Muscle layer of colon (tissue), 2 donors: ENCODE data around the gene SPECC1L.
A peak's percentile ranks its signal among the peaks of the same experiment; 100 is the strongest.
"Not testable (repeated sequence)": the region's sequence is repeated elsewhere in the genome, so short reads cannot be mapped to it uniquely, and the experiment has no call there.

ENCODE experiments used
- H3K27ac ChIP-seq: one replicate; pipeline ENCODE4 v1.7.0; 2013; ENCODE audit warnings: low read depth, mild to moderate bottlenecking, low read length, moderate library complexity
- H3K27me3 ChIP-seq, 2 donors: one replicate each; pipeline ENCODE4 v1.7.0; 2013; ENCODE audit warnings: low read length in 2 of 2, mild to moderate bottlenecking in 2 of 2; ENCODE audit not compliant: insufficient read depth in 2 of 2, control insufficient read depth in 1 of 2
- H3K36me3 ChIP-seq: one replicate; pipeline ENCODE4 v1.7.0; 2013; ENCODE audit warnings: mild to moderate bottlenecking, low read length; ENCODE audit not compliant: insufficient read depth
- H3K4me1 ChIP-seq: one replicate; pipeline ENCODE4 v1.7.0; 2013; ENCODE audit warnings: mild to moderate bottlenecking, low read length; ENCODE audit not compliant: insufficient read depth
- H3K4me3 ChIP-seq, 2 donors: one replicate each; pipeline ENCODE4 v1.7.0; 2013; ENCODE audit warnings: low read length in 2 of 2, low read depth in 1 of 2, mild to moderate bottlenecking in 1 of 2, moderate library complexity in 1 of 2
- H3K9ac ChIP-seq: one replicate; pipeline ENCODE4 v1.7.0; 2013; ENCODE audit warnings: low read length
- H3K9me3 ChIP-seq: one replicate; pipeline ENCODE4 v1.7.0; 2013; ENCODE audit warnings: mild to moderate bottlenecking, low read length
- donor health status: abdominal sarcoma.
- donor health status: Adenocarcinoma of cecum.

The SPECC1L gene

DNA sequence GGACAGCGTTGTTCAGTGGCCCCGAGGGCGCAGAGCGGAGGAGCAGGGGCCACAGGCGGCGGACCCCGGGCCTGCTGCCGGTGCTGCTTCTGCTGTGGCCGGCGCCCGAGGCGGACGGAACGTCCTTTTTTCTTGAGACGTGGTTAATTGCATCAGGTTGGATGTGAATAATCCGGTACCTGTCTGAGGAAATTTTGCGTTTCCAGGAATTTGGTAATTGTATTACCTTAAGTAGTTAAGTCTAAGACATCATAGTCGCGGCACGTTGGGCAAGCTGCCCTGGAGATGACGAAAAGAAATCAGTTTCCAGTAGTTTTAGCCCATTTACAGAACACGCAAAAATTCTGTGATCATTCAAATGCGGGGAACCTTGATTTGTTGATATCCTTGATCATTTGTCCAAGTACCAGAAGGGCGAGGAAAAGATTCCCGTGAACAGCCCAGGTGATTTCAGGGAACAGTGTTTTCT, 789 bp downstream of the SPECC1L start:
- Histone ChIP-seq H3K27ac (peak overlapping the region; percentile 88), H3K4me1 (peaks cover 19% of the 10 kb centered on the region), H3K27me3 (no peaks in the 10 kb centered on the region), H3K9me3 (no peaks in the 10 kb centered on the region), H3K36me3 (no peaks in the 10 kb centered on the region), H3K9ac (peak overlapping the region; percentile 90), H3K4me3 (peak overlapping the region; percentile 85 to 86)

DNA sequence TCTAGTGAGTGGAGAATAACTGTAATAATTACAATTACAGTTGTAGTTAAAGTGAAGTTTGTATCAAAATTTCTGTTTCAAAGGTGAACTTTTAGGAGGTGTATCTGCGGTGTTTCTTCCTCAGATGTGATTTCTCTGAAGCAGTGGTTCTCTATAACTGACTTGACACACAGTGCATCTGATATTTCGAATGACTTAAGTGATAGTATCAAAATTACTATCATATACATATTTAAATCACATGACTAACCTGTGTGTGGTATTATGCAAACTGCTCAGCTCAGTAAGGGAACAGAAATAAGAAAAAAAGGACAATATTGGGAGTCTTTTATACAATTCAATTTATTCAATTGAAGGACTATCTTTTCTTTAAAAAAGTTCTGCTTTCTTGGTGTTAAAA, 2.4 kb downstream of the SPECC1L start:
- not testable (repeated sequence) for H3K27me3 ChIP-seq, H3K4me3 ChIP-seq, H3K9ac ChIP-seq, H3K9me3 ChIP-seq, H3K36me3 ChIP-seq, H3K27ac ChIP-seq
- H3K4me1 ChIP-seq = peaks cover 19% of the 10 kb centered on the region

DNA sequence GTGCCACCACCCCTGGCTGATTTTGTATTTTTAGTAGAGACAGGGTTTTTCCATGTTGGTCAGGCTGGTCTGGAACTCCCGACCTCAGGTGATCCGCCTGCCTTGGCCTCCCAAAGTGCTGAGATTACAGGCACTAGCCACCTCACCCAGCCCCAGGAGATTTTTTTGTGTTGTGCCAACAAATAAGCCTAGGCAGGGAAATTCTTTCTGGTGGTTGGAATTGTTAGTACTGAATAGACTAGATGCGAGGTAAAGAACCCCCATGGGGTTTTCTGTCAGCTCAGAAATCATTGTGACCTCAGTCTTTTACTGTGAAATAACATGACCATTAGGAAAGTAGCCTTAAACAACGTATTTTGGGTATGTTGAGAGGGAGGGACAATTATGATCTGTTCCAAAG, 3.3 kb downstream of the SPECC1L start:
- not testable (repeated sequence) for H3K4me3 ChIP-seq, H3K9ac ChIP-seq, H3K27me3 ChIP-seq, H3K36me3 ChIP-seq, H3K9me3 ChIP-seq, H3K27ac ChIP-seq
- peaks cover 19% of the 10 kb centered on the region for H3K4me1 ChIP-seq

DNA sequence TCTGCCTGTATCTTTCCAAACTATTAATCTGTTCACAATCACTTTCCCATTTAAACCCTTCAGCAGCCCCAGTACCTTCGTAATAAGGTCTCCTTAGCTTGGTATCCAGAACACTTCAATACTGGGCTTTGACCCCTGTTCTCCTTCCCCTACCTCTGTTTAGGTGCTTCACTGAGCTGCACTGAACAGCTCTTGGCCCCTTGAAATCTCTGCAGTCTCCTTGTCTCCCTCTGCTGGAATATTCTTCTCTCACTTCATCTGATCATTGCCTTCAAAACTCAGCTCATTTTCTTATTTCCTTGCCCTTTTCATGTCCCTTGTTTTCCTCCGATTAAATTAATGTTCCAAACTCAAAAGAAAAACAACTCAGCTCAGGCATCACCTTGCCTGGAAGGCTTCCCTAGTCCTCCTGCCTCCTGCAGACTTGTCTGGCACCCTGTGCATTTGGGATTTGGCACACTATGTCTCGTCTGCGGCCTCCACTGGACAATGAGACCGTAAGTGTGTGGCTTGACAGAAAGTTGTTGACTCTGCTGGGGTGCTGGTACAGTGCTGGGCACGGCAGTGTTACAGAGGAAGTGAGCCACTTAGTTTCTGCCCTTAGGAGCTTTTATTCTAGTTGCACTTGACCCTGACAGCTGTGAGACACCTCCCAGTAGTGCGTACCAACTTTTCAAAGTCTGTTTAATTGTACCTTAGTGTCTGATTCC, 4.2 kb downstream of the SPECC1L start:
- not testable (repeated sequence) for H3K27ac ChIP-seq, H3K27me3 ChIP-seq, H3K4me3 ChIP-seq, H3K9me3 ChIP-seq, H3K36me3 ChIP-seq, H3K9ac ChIP-seq
- peaks cover 19% of the 10 kb centered on the region for H3K4me1 ChIP-seq

DNA sequence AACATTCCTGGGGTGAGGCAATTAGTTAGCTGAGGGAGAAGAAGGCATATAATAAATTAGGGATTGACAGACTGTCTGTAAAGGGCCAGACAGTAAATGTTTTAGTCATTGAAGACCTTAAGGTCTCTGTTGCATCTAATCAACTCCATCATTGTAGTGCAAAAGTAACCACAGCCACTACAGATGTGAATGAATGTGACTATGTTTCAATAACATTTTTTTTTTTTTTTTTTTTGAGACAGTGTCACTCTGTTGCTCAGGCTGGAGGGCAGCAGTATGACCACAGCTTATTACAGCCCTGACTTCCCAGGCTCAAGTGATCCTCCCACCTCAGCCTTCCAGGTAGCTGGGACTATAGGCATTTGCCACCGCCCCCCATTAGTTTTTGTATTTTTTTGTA, 9.7 kb downstream of the SPECC1L start:
- H3K27ac ChIP-seq, H3K9ac ChIP-seq, H3K36me3 ChIP-seq, H3K27me3 ChIP-seq, H3K4me1 ChIP-seq, H3K4me3 ChIP-seq, H3K9me3 ChIP-seq: not testable (repeated sequence)

DNA sequence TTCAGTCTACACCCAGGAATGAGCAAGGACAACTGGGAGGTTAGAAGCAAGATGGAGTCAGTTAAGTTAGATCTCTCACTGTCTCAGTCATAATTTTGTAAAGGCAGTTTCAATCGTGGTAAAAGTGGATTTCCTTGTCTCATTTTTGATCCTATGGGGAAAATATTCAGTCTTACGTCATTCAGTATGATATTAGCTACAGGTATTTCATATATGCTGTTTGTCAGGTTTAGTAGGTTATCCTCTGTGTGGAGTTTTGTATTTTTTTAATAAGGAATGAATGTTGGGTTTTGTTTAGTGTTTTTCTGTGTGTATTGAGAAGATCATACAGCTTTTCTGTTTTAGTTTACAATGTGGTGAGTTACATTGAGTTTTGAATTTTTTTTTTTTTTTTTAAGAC, 11.8 kb downstream of the SPECC1L start:
- peaks cover 20% of the 10 kb centered on the region for H3K4me1 ChIP-seq

DNA sequence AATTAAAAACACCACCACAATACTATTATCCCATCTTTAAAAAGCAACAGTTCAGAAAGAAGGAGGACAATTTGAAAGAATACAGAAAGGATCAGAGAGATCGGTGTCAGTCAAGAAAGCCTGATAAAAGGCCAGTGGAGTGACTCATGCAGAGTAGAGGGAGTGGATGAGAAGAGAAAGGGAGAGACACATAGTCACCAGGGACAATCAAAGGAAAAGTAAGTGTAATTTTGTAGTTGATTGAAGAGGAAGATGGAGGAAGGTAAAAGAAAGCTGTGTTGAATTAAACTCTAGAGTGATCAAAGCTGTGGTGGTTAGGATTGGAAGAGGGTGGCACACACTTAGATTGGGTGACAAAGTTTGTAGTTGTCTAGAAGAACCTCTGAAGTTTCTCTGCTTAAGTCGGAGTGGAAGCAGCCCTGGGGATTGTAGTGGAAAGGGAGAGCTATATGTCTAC, 14.1 kb downstream of the SPECC1L start:
- Histone ChIP-seq H3K4me1 (peaks cover 36% of the 10 kb centered on the region), H3K9ac (no peak overlapping the region), H3K4me3 (no peak overlapping the region), H3K9me3 (no peaks in the 10 kb centered on the region), H3K27me3 (no peaks in the 10 kb centered on the region), H3K27ac (no peak overlapping the region), H3K36me3 (no peaks in the 10 kb centered on the region)

More for the DNA sequence above, 11.8 kb downstream of the SPECC1L start:
- Histone ChIP-seq H3K9ac (no peak overlapping the region), H3K36me3 (no peaks in the 10 kb centered on the region), H3K9me3 (no peaks in the 10 kb centered on the region), H3K4me3 (no peak overlapping the region), H3K27me3 (no peaks in the 10 kb centered on the region), H3K27ac (no peak overlapping the region)

DNA sequence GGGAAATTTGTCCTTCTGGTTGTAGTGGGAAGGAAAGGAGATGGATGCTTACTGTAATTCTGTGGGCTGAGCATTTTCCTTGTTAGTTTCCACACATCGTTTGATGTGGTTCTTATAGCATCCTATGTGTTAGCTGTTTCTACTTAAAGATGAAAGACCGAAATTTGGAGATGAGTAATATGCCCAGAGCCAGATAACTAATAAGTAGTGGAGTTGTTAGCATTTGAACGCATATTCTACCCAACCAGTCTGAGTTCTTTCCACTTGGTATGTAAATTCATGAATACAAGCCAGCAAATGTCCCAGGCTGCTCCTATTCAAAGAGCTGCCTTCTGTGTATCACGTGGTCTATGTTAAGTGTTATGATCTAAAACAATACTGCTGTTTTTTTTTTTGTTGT, 14.6 kb downstream of the SPECC1L start:
- Histone ChIP-seq H3K9ac (no peak overlapping the region), H3K27ac (no peak overlapping the region), H3K36me3 (no peaks in the 10 kb centered on the region), H3K27me3 (no peaks in the 10 kb centered on the region), H3K4me3 (no peak overlapping the region), H3K9me3 (no peaks in the 10 kb centered on the region), H3K4me1 (peaks cover 40% of the 10 kb centered on the region)

DNA sequence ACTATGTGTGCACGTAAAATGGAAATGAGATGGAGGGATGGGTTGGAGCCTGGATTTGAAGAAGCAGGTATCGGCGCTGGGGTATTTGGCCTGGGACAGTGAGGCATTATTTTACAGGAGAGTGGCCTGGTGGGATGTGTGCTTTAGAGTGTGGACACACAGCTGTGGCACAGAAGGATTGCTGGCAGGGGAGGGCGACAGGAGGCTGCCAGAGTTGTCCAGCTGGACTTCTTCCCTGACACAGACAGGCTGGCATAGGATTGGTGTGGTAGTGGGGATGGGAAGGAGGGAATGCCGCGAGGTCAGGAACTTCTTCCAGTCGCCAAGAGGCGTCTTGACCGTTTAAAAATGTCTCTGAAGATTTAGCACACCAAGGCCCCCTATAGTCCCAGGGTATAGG, 16.6 kb downstream of the SPECC1L start:
- H3K27ac ChIP-seq, H3K9me3 ChIP-seq, H3K9ac ChIP-seq, H3K4me3 ChIP-seq, H3K27me3 ChIP-seq, H3K36me3 ChIP-seq: not testable (repeated sequence)
- H3K4me1 ChIP-seq = peaks cover 60% of the 10 kb centered on the region

DNA sequence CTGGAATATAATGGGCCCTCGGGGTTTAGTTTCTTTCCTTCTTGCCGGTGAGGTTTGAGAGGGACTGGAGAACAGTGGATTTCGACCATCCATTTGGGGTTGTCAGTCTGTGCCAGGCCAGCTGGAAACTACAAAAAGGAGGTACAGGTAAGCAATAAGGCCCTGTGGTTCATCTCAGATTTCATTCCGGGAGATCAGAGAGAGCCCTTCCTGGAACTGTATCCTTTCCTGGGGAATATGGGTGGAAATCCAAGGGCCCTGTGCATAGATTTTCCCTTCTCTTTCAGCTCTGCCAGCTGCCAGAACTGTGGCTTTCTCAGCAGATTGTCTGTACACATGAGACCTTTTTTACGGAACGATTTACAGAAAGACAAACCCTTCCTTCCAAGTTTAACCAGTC, 17.2 kb downstream of the SPECC1L start:
- H3K9me3 ChIP-seq, H3K9ac ChIP-seq, H3K4me3 ChIP-seq, H3K36me3 ChIP-seq, H3K27ac ChIP-seq, H3K27me3 ChIP-seq: not testable (repeated sequence)
- H3K4me1 ChIP-seq = peaks cover 61% of the 10 kb centered on the region

DNA sequence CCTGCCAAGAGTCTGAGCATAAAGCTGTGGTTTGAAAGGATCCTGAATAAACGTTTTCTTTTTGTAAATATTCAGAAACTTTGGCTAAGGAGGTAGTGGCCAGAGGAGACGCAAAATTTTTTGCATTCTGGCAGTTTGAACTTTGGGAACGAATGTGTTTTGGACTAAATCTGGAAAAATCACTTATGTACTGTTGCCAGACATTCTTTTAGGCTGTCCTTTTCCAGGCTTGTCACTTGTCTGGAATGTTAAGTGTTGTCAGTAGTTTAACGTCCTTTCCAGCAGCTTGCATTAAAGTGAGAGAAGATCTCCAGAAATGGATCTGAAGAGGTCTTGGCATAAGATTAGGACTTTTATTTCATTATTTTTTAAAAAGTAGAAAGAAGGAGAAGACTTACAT, 18.5 kb downstream of the SPECC1L start:
- H3K9me3 ChIP-seq = no peaks in the 10 kb centered on the region
- H3K27me3 ChIP-seq = no peaks in the 10 kb centered on the region
- no peaks in the 10 kb centered on the region for H3K36me3 ChIP-seq
- peak overlapping the region; percentile 82 for H3K27ac ChIP-seq
- H3K4me1 ChIP-seq = peaks cover 61% of the 10 kb centered on the region
- no peak overlapping the region for H3K4me3 ChIP-seq
- no peak overlapping the region for H3K9ac ChIP-seq

DNA sequence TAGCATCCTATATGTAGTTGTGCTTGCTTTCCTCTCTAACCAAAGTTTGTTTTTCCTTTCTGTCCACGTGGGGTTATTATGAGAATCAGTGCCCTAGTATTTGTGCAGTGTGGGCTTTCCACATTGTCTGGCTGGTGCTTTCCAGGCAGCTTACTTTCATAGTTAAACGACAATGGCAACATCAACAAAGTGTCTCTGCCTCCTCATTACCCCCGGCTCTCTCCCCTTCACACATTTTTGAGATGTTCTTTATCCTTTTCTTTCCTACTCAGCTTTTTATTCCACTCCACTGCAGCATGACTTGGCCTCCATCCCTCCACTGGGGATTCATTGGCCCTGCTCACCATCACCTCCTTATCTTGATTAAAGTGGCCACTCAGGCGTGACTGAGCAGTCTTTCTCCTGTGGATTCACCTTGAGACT, 19.1 kb downstream of the SPECC1L start:
- Histone ChIP-seq H3K27ac (peak overlapping the region; percentile 82), H3K36me3 (no peaks in the 10 kb centered on the region), H3K9me3 (no peaks in the 10 kb centered on the region)

More for the DNA sequence above, 19.1 kb downstream of the SPECC1L start:
- Histone ChIP-seq H3K9ac (no peak overlapping the region), H3K4me3 (peak overlapping the region in 1 of 2 donors; percentile 33), H3K4me1 (peaks cover 59% of the 10 kb centered on the region), H3K27me3 (no peaks in the 10 kb centered on the region)
